Heart left ventricle (tissue), 16 donors: Measurements from ENCODE around the gene TNRC6C. TPM values are rescaled to one million over a fixed set of nuclear protein-coding genes. Genes with fewer than 3 reads are reported as not detected.

Source experiments
- ATAC-seq, 4 donors: fragments of 200-7000 bp; cut with Tn5 transposase; one replicate each; pipeline ENCODE4 v1.9.1; 2020 to 2022; ENCODE audit warnings: moderate library complexity in 4 of 4, mild to moderate bottlenecking in 3 of 4, moderate number of reproducible peaks in 1 of 4
- DNase-seq, 5 donors: peaks; one replicate each; pipeline ENCODE4 v3.0.0-alpha.2; 2020
- H3K27ac ChIP-seq, 12 donors: fragments of 200-600 bp; sonication (generic) in 4 of 12; one replicate each; pipeline versions ENCODE4 v1.5.0 to v1.8.0; 2016 to 2022; ENCODE audit warnings: mild to moderate bottlenecking in 2 of 12
- H3K27me3 ChIP-seq, 9 donors: fragments of 200-600 bp; sonication (generic) in 2 of 9; one replicate each; pipeline versions ENCODE4 v1.5.1 to v1.8.0; 2016 to 2022; ENCODE audit warnings: mild to moderate bottlenecking in 3 of 9
- H3K36me3 ChIP-seq, 9 donors: fragments of 200-600 bp; sonication (generic) in 2 of 9; one replicate each; pipeline versions ENCODE4 v1.5.0 to v1.8.0; 2018 to 2022; ENCODE audit warnings: mild to moderate bottlenecking in 2 of 9
- H3K4me1 ChIP-seq, 12 donors: fragments of 200-600 bp; sonication (generic) in 4 of 12; one replicate each; pipeline versions ENCODE4 v1.5.0 to v1.8.0; 2016 to 2022; ENCODE audit warnings: mild to moderate bottlenecking in 3 of 12
- H3K4me3 ChIP-seq, 12 donors: fragments of 200-600 bp; sonication (generic) in 4 of 12; one replicate each; pipeline versions ENCODE4 v1.5.0 to v1.8.0; 2017 to 2022; ENCODE audit warnings: mild to moderate bottlenecking in 9 of 12, moderate library complexity in 4 of 12
- H3K9me3 ChIP-seq, 12 donors: fragments of 200-600 bp; sonication (generic) in 4 of 12; one replicate each; pipeline versions ENCODE4 v1.5.0 to v1.8.0; 2016 to 2022; ENCODE audit warnings: mild to moderate bottlenecking in 1 of 12
- CTCF ChIP-seq, 12 donors: fragments of 200-600 bp; sonication (generic) in 4 of 12; IDR thresholded peaks; one replicate each; pipeline versions ENCODE4 v1.5.0 to v1.8.0; 2018 to 2022; ENCODE audit warnings: antibody characterized with exemption in 12 of 12, mild to moderate bottlenecking in 5 of 12
- POLR2A ChIP-seq, 2 donors: fragments of 450-650 bp; IDR thresholded peaks; one replicate each; pipeline ENCODE4 v1.6.1; 2017; ENCODE audit warnings: antibody characterized with exemption in 2 of 2, mild to moderate bottlenecking in 2 of 2, moderate library complexity in 2 of 2
- WGBS, 4 donors: extraction: QIAGEN DNeasy Blood & Tissue Kit in 2 of 4; methylation state at CpG; one replicate each; pipeline versions ENCODE4 v1.1.5 to v1.1.7; 2013 to 2018; 5-methylcytosine and 5-hydroxymethylcytosine counted together
- intact Hi-C, 10 donors: fragments of 100-400 bp; cut with DNase I; formaldehyde crosslinking; loops; one replicate each; pipeline versions ENCODE4 v1.11.1 to v1.14.2; 2022
- polyA plus RNA-seq, 2 donors: library from polyadenylated mRNA; stranded (reverse); fragments of 200-250 nt; gene quantifications; one replicate each; pipeline ENCODE4 v1.2.3, GENCODE V29; 2013
- total RNA-seq, 9 donors: library from RNA; depleted of rRNA in 2 of 9; stranded (reverse); fragments of >200 nt in 2 of 9; fragmentation: NEBNext Ultra II Directional in 3 of 9; extraction: Animal tissue kit (Norgen Biotek cat#: 25700) in 3 of 9; gene quantifications; one replicate each; pipeline versions ENCODE4 v1.1.0 to v1.2.4, GENCODE V29; 2016 to 2023
- donor health status: ischemic (EF 13 %, LVEDD 7.1; RV severe dilation, severe dysfunction).
- donor health status: healthy with polysubstance abuse.
- donor health status: DM: no; HTN: yes; CAD: no.
- donor health status: DM: no; HTN: no; CAD: no.
- donor health status: ischemic (EF 25% LVEDD 6.9; RV normal size, moderate dysfunction).
- donor health status: ischemic (EF 25% LVEDD 5.7; RV mildly dilated, moderate dysfunction).
- donor health status: healthy.
- donor health status: DM: yes; HTN: yes; CAD: no.
- donor health status: ischemic (EF 35%, LVEDD 5.7; RV mildly dilated, moderate dysfunction).
- donor health status: nonischemic (EF 11% LVEDD 7.7; RV severe dilation, severe dysfunction).
- donor health status: DM: yes; HTN: yes; CAD: no.
- donor health status: PGD.
- donor health status: ischemic (EF 29% LVEDD 5.4; RV normal size, mild dysfunction).
- donor health status: nonischemic (EF 23%, LVEDD 6.1; RV moderate dilation, normal function).

Gene TNRC6C
- total and polyA plus RNA-seq, 11 donors: 7.7 to 24.7 (median 19.0) TPM

GRCh38 chr17:78042542-78042941, 84.0 kb downstream of the TNRC6C start:
- Histone ChIP-seq H3K27ac (peak overlapping the region in 10 of 12 donors; percentile 80 to 98 (median 92)), H3K27me3 (no peaks in the 10 kb centered on the region), H3K4me3 (no peak overlapping the region), H3K36me3 (peaks cover 0 to 21% (median 2%) of the 10 kb centered on the region in 9 donors), H3K4me1 (peaks cover 0 to 60% (median 17%) of the 10 kb centered on the region in 12 donors), H3K9me3 (no peaks in the 10 kb centered on the region)
- DNase-seq (no peak), ATAC-seq (no peak)
- TF ChIP-seq CTCF (IDR thresholded peaks at IDR 0.05) (no peak), POLR2A (IDR thresholded peaks at IDR 0.05) (no peak)
- intact Hi-C loops: no loop called here
- 92 to 97% (median 96%) methylated on average over 5 of the region's 5 CpGs for WGBS, 4 donors

GRCh38 chr17:78043031-78043430, 84.5 kb downstream of the TNRC6C start:
- 72 to 83% (median 75%) methylated on average over 1 of the region's 1 CpG for WGBS, 4 donors
- Histone ChIP-seq H3K27ac (peak overlapping the region in 2 of 12 donors; percentile 6 to 11), H3K36me3 (peaks cover 0 to 17% (median 0%) of the 10 kb centered on the region in 9 donors), H3K4me1 (peaks cover 0 to 60% (median 17%) of the 10 kb centered on the region in 12 donors), H3K4me3 (no peak overlapping the region), H3K9me3 (no peaks in the 10 kb centered on the region), H3K27me3 (no peaks in the 10 kb centered on the region)
- DNase-seq (no peak), ATAC-seq (no peak)
- no peak for TF ChIP-seq POLR2A (IDR thresholded peaks at IDR 0.05)
- TF ChIP-seq CTCF (IDR thresholded peaks at IDR 0.05): no peak
- intact Hi-C loops: no loop called here

- no peak overlapping the region for H3K4me3 ChIP-seq
- 43 to 73% (median 64%) methylated on average over 3 of the region's 3 CpGs for WGBS, 4 donors
- intact Hi-C loops: no loop called here
- H3K36me3 ChIP-seq: peaks cover 2 to 17% (median 8%) of the 10 kb centered on the region in 9 donors
- ATAC-seq (peak in 1 of 4 donors; percentile 5), DNase-seq (no peak)
- H3K27me3 ChIP-seq: no peaks in the 10 kb centered on the region
- H3K27ac ChIP-seq: peak overlapping the region in 3 of 12 donors; percentile 0 to 14 (median 8)
- peaks cover 0 to 59% (median 16%) of the 10 kb centered on the region in 12 donors for H3K4me1 ChIP-seq
- TF ChIP-seq CTCF (IDR thresholded peaks at IDR 0.05) (no peak), POLR2A (IDR thresholded peaks at IDR 0.05) (no peak)
- H3K9me3 ChIP-seq: no peaks in the 10 kb centered on the region
Measured at GRCh38 chr17:78044280-78044835, 85.9 kb downstream of the TNRC6C start.

GRCh38 chr17:78045316-78045715, 86.8 kb downstream of the TNRC6C start:
- intact Hi-C loops: no loop called here
- peaks cover 0 to 54% (median 8%) of the 10 kb centered on the region in 12 donors for H3K4me1 ChIP-seq
- peaks cover 9 to 26% (median 17%) of the 10 kb centered on the region in 9 donors for H3K36me3 ChIP-seq
- no peak overlapping the region for H3K4me3 ChIP-seq
- ATAC-seq (no peak), DNase-seq (no peak)
- no peak for TF ChIP-seq POLR2A (IDR thresholded peaks at IDR 0.05)
- TF ChIP-seq CTCF (IDR thresholded peaks at IDR 0.05): no peak
- H3K27me3 ChIP-seq: no peaks in the 10 kb centered on the region
- H3K9me3 ChIP-seq: no peaks in the 10 kb centered on the region
- H3K27ac ChIP-seq: no peak overlapping the region
- 86 to 98% (median 96%) methylated on average over 5 of the region's 5 CpGs for WGBS, 4 donors
